Measurements from ENCODE around the gene S100A16.
A peak's percentile ranks its signal among the peaks of the same experiment; 100 is the strongest.
"Not testable (repeated sequence)": the region's sequence is repeated elsewhere in the genome, so short reads cannot be mapped to it uniquely, and the experiment has no call there.

Gene S100A16

DNA sequence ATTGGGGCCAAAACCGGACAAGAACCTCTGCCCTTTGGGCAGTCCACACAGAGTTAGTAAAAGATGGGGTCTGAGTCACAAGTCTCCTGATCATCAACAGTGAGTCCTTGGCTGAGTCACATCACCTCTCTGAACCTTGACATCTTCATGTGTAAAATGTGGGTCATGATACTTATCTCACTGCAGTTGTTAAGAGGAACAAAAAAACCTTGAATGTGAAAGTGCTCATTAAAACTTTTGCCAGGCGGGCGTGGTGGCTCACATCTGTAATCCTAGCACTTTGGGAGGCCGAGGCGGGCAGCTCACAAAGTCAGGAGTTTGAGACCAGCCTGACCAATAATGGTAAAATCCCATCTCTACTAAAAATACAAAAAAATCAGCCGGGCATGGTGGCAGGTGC is 15.7 kb downstream of the S100A16 start:
- in situ Hi-C loops (cut with HindIII; ENCODE audit: low sequenced_read_pairs), result no loop called here
- TF ChIP-seq, protein P1, sequence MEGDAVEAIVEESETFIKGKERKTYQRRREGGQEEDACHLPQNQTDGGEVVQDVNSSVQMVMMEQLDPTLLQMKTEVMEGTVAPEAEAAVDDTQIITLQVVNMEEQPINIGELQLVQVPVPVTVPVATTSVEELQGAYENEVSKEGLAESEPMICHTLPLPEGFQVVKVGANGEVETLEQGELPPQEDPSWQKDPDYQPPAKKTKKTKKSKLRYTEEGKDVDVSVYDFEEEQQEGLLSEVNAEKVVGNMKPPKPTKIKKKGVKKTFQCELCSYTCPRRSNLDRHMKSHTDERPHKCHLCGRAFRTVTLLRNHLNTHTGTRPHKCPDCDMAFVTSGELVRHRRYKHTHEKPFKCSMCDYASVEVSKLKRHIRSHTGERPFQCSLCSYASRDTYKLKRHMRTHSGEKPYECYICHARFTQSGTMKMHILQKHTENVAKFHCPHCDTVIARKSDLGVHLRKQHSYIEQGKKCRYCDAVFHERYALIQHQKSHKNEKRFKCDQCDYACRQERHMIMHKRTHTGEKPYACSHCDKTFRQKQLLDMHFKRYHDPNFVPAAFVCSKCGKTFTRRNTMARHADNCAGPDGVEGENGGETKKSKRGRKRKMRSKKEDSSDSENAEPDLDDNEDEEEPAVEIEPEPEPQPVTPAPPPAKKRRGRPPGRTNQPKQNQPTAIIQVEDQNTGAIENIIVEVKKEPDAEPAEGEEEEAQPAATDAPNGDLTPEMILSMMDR (IDR thresholded peaks at IDR 0.05; ENCODE audit: low read depth, low read length), result no peak
- H3K4me3 ChIP-seq (ENCODE audit: low read depth, low read length), result no peak overlapping the region
- peak; percentile 32 for DNase-seq (ENCODE audit: low read depth, low spot score)

- TF ChIP-seq, protein P1 (IDR thresholded peaks at IDR 0.05; ENCODE audit: low read depth, low read length), result no peak
- no peak overlapping the region for H3K4me3 ChIP-seq (ENCODE audit: low read depth, low read length)
- in situ Hi-C loops (cut with HindIII; ENCODE audit: low sequenced_read_pairs), result no loop called here
- no peak for DNase-seq (ENCODE audit: low read depth, low spot score)
These were observed 20.2 kb downstream of the S100A16 start for GRCh38 chr1:153592748-153593147.

DNA sequence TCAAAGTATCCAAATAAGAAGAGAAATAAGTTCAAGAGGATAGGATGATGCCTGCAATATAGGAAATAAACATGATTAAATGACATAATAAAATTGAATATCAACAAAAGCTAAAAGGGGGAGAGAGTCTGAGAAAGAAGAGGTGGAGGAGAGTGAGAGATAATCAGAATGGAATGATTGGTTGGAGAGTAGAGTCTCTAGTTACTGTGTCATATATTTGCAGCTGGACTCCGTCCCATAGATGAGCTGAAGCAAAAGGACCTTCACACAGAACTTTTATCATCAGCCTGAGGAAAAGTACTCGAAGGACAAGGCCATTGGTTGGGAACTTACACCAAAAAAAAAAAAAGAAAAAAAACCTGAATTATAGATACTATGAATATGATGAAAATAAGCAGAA is 24.5 kb downstream of the S100A16 start:
- TF ChIP-seq, protein P1 (IDR thresholded peaks at IDR 0.05; ENCODE audit: low read depth, low read length), result no peak
- no peak overlapping the region for H3K4me3 ChIP-seq (ENCODE audit: low read depth, low read length)
- no peak for DNase-seq (ENCODE audit: low read depth, low spot score)
- in situ Hi-C loops (cut with HindIII; ENCODE audit: low sequenced_read_pairs), result no loop called here

DNA sequence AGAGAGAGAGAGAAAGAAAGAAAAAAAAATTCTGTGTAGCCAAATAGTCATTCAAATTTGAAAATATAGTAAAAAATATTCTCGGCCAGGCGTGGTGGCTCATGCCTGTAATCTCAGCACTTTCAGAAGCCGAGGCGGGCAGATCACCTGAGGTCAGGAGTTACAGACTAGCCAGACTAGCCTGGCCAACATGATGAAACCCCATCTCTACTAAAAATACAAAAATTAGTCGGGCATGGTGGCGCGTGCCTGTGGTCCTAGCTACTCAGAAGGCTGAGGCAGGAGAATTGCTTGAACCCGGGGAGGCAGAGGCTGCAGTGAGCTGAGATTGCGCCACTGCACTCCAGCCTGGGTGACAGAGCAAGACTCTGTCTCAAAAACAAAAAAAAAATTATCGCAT is 24.9 kb downstream of the S100A16 start:
- in situ Hi-C loops (cut with HindIII; ENCODE audit: low sequenced_read_pairs); DNase-seq (ENCODE audit: low read depth, low spot score); H3K4me3 ChIP-seq (ENCODE audit: low read depth, low read length): not testable (repeated sequence)

GRCh38 chr1:153587314-153587713 is 25.6 kb downstream of the S100A16 start:
- no peak for DNase-seq (ENCODE audit: low read depth, low spot score)
- in situ Hi-C loops (cut with HindIII; ENCODE audit: low sequenced_read_pairs), result no loop called here
- TF ChIP-seq, protein P1 (IDR thresholded peaks at IDR 0.05; ENCODE audit: low read depth, low read length), result no peak
- no peak overlapping the region for H3K4me3 ChIP-seq (ENCODE audit: low read depth, low read length)

GRCh38 chr1:153586347-153586746 is 26.6 kb downstream of the S100A16 start:
- H3K4me3 ChIP-seq (ENCODE audit: low read depth, low read length), result no peak overlapping the region
- TF ChIP-seq, protein P1 (IDR thresholded peaks at IDR 0.05; ENCODE audit: low read depth, low read length), result no peak
- in situ Hi-C loops (cut with HindIII; ENCODE audit: low sequenced_read_pairs), result no loop called here
- no peak for DNase-seq (ENCODE audit: low read depth, low spot score)

DNA sequence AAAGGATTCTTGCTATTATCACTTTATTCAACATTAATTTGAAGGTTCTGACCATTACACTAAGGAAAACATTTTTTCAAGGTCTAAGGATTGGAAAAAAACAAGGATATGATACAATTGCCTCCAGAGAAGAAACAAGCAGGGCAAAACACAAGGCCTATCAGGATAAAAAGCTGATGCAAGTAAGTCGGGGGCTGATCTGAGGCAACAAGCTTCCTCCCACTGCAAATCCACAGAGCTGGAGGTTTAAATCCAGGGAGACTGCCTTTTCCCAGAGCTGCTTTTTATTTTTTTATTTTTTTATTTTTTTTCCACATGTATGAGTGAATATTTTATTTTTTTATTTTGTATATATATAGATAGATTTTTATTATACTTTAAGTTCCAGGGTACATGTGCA is 27.9 kb downstream of the S100A16 start:
- no peak for DNase-seq (ENCODE audit: low read depth, low spot score)
- H3K4me3 ChIP-seq (ENCODE audit: low read depth, low read length), result no peak overlapping the region
- in situ Hi-C loops (cut with HindIII; ENCODE audit: low sequenced_read_pairs), result no loop called here
- TF ChIP-seq, protein P1 (IDR thresholded peaks at IDR 0.05; ENCODE audit: low read depth, low read length), result no peak

Measured in astrocyte of the spinal cord (primary cell).